Ishikawa (cell line): ENCODE data around the gene PRPF31.

Experiments
- CEBPB ChIP-seq: IDR thresholded peaks from 2 replicates; pipeline ENCODE4 v1.6.1; 2012
- CREB1 ChIP-seq: IDR thresholded peaks from 2 replicates; pipeline ENCODE4 v1.6.1; 2012; ENCODE audit warnings: low read depth
- EGR1 ChIP-seq: IDR thresholded peaks from 2 replicates; pipeline ENCODE4 v1.6.1; 2012
- EP300 ChIP-seq: IDR thresholded peaks from 2 replicates; pipeline ENCODE4 v1.6.1; 2012; ENCODE audit warnings: borderline replicate concordance
- FOXM1 ChIP-seq: IDR thresholded peaks from 2 replicates; pipeline ENCODE4 v1.6.1; 2012; ENCODE audit warnings: low read depth, borderline replicate concordance
- MAX ChIP-seq: IDR thresholded peaks from 2 replicates; pipeline ENCODE4 v1.6.1; 2012
- NFIC ChIP-seq: IDR thresholded peaks from 2 replicates; pipeline ENCODE4 v1.6.1; 2012
- RAD21 ChIP-seq: IDR thresholded peaks from 2 replicates; pipeline ENCODE4 v1.6.1; 2012; ENCODE audit warnings: low read depth
- REST ChIP-seq: IDR thresholded peaks from 2 replicates; pipeline ENCODE4 v1.6.1; 2012; ENCODE audit warnings: low read depth, mild to moderate bottlenecking
- TAF1 ChIP-seq: IDR thresholded peaks from 2 replicates; pipeline ENCODE4 v1.6.1; 2012; ENCODE audit warnings: low read depth, mild to moderate bottlenecking
- TCF12 ChIP-seq: IDR thresholded peaks from 2 replicates; pipeline ENCODE4 v1.6.1; 2012; ENCODE audit warnings: low read depth
- TEAD4 ChIP-seq: IDR thresholded peaks from 2 replicates; pipeline ENCODE4 v1.6.1; 2012
- USF1 ChIP-seq: IDR thresholded peaks from 2 replicates; pipeline ENCODE4 v1.6.1; 2012
- YY1 ChIP-seq: IDR thresholded peaks from 2 replicates; pipeline ENCODE4 v1.6.1; 2012; ENCODE audit warnings: low read depth
- ZBTB7A ChIP-seq: IDR thresholded peaks from 2 replicates; pipeline ENCODE4 v1.6.1; 2012; ENCODE audit warnings: low read depth

Gene PRPF31

GRCh38 chr19:54077334-54077733 is 38.2 kb upstream of the PRPF31 start:
- TF ChIP-seq CREB1 (no peak), TCF12 (no peak), ZBTB7A (no peak), NFIC (no peak), CEBPB (no peak), EGR1 (no peak), REST (no peak), RAD21 (no peak), USF1 (no peak), MAX (no peak), EP300 (no peak), TEAD4 (no peak), FOXM1 (no peak), YY1 (no peak), TAF1 (no peak)

GRCh38 chr19:54081032-54081431 is 34.5 kb upstream of the PRPF31 start, which contains the start of gene TARM1:
TSS of gene TARM1 (minus strand) at chr19:54081365. CDS start at chr19:54081340, 25 bp downstream.
- TF ChIP-seq USF1 (no peak), EGR1 (no peak), RAD21 (no peak), REST (no peak), MAX (no peak), TAF1 (no peak), FOXM1 (no peak)

- no peak for TF ChIP-seq CEBPB
- TF ChIP-seq EP300 = no peak
- TF ChIP-seq NFIC = no peak
- TF ChIP-seq EGR1 = no peak
- TF ChIP-seq TEAD4 = no peak
- no peak for TF ChIP-seq CREB1
- no peak for TF ChIP-seq MAX
- TF ChIP-seq YY1 = no peak
- no peak for TF ChIP-seq FOXM1
- TF ChIP-seq TAF1 = no peak
- no peak for TF ChIP-seq RAD21
- TF ChIP-seq ZBTB7A = no peak
- no peak for TF ChIP-seq USF1
- TF ChIP-seq REST = no peak
- TF ChIP-seq TCF12 = no peak
Observed at GRCh38 chr19:54084410-54084809, 31.1 kb upstream of the PRPF31 start.

- TF ChIP-seq CREB1 = no peak
- no peak for TF ChIP-seq REST
Observed at GRCh38 chr19:54094426-54095000, 21.0 kb upstream of the PRPF31 start.
